ENCODE data around the gene RPS6KA3. TPM values are rescaled to one million over a fixed set of nuclear protein-coding genes. Genes with fewer than 3 reads are reported as not detected.
"Not testable (repeated sequence)": the region's sequence is repeated elsewhere in the genome, so short reads cannot be mapped to it uniquely, and the experiment has no call there.

RPS6KA3 gene
- total and polyA plus RNA-seq, 5 donors from 2014 or later = 18.3 to 56.1 (median 23.7) TPM

DNA sequence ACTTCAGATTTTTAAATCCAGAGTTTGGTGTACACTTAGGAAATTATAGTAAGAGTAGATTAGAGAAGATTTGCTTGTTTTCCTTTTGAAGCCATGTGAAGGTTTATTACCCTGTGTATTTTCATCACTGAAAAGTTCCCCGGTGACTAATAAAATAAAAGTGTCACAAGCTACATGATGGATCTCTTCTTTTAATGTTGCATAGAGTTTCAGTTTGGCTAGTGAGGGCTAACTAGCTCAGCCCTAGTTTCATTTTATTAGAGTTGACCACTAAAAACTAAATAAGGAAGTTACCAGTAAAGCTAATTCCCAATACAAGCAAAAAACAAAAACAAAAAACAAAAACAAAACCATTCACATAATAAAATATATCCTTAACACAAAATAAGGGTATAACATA lies 139.9 kb downstream of the RPS6KA3 start:
- not testable (repeated sequence) for H3K27ac ChIP-seq (ENCODE audit: insufficient read depth, low read length, poor library complexity, severe bottlenecking); H3K4me3 ChIP-seq (ENCODE audit: low read depth, low read length); H3K9me3 Mint-ChIP-seq; H3K9me3 ChIP-seq (ENCODE audit: control insufficient read depth in 2 of 2, low read length in 2 of 2); H3K27me3 ChIP-seq (ENCODE audit: control insufficient read depth, insufficient read depth, low read length); DNase-seq; H3K27ac Mint-ChIP-seq; H3K4me1 ChIP-seq (ENCODE audit: control insufficient read depth, insufficient read depth, low read length, poor library complexity, severe bottlenecking); ATAC-seq (ENCODE audit: low read depth in 2 of 2); H3K4me1 Mint-ChIP-seq; H3K27me3 Mint-ChIP-seq; H3K4me3 Mint-ChIP-seq
- H3K36me3 Mint-ChIP-seq = peaks cover 18% of the 10 kb centered on the region
- peaks cover 33% of the 10 kb centered on the region for H3K36me3 ChIP-seq (ENCODE audit: control insufficient read depth, insufficient read depth, low read length)

DNA sequence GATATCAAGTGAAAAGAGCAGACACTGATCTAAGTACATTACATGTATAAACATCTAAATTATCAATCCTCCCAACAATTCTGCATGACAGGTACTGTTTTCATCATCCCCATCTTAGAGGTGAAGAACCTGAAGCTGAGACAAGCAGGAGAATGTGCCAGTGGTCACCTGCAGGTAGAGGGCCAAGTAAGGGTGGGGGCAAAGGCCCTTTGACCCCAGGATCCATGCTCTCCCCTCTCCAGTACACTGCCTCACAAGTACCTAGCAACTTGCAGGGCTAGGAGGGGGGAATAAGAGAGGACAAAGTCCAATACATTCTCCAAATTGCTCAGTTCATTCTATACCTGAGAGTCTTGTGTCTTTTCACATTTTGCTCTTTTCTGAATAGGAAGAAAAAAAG lies 141.7 kb downstream of the RPS6KA3 start:
- no peak overlapping the region for H3K27ac ChIP-seq (ENCODE audit: insufficient read depth, low read length, poor library complexity, severe bottlenecking)
- no peaks in the 10 kb centered on the region for H3K9me3 Mint-ChIP-seq

DNA sequence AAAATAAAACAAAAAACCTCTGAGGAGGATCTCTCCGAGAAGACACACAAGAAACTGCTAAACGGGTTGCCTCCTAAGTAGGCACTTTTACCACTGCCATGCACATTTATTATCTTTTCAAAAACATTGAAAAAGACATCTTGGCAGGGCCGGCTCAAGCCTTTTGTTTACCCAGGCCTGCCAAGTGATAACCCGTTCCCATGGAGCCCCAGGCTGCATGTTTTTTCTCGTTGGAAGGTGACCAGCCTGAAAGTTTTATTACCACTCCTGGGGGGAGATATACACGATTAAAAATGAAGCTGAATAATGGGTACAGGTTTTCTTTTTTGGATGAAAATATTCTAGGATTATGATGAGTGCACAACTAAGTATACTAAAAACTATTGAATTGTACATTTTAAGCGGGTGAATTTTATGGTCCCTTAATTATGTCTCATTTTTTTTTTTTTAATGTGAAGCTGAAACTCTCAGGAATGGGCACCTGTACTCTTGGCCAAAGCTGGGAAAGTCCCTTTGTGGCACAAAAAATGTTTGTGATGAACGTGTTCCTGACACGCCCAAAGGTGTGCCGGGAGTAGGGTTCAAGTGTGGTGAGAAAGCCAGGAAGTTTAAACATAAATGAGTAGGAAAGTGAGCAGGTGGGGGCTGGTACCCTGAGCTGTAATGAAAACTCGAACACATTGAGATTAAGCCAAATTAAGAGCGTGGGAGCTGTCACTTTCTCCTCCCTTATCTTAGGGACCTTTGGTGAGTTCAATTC lies 148.5 kb downstream of the RPS6KA3 start:
- H3K27ac Mint-ChIP-seq = no peak overlapping the region
- Histone ChIP-seq H3K27ac (ENCODE audit: insufficient read depth, low read length, poor library complexity, severe bottlenecking) (no peak overlapping the region), H3K27me3 (ENCODE audit: control insufficient read depth, insufficient read depth, low read length) (peaks cover 6% of the 10 kb centered on the region), H3K9me3 (ENCODE audit: control insufficient read depth in 2 of 2, low read length in 2 of 2) (no peaks in the 10 kb centered on the region), H3K4me3 (ENCODE audit: low read depth, low read length) (no peak overlapping the region), H3K36me3 (ENCODE audit: control insufficient read depth, insufficient read depth, low read length) (no peaks in the 10 kb centered on the region), H3K4me1 (ENCODE audit: control insufficient read depth, insufficient read depth, low read length, poor library complexity, severe bottlenecking) (peaks cover 4% of the 10 kb centered on the region)
- peaks cover 0 to 5% (median 2%) of the 10 kb centered on the region in 4 donors for H3K4me1 Mint-ChIP-seq
- no peaks in the 10 kb centered on the region for H3K9me3 Mint-ChIP-seq
- no peak overlapping the region for H3K4me3 Mint-ChIP-seq
- DNase-seq (no peak), ATAC-seq (ENCODE audit: low read depth in 2 of 2) (no peak)
- peaks cover 8% of the 10 kb centered on the region for H3K27me3 Mint-ChIP-seq
- H3K36me3 Mint-ChIP-seq = no peaks in the 10 kb centered on the region

More for the DNA sequence above, 141.7 kb downstream of the RPS6KA3 start:
- Mint-ChIP-seq H3K36me3 (peaks cover 14% of the 10 kb centered on the region), H3K4me3 (no peak overlapping the region), H3K27ac (peak overlapping the region in 1 of 3 donors; percentile 29), H3K27me3 (no peaks in the 10 kb centered on the region), H3K4me1 (peaks cover 0 to 4% (median 0%) of the 10 kb centered on the region in 4 donors)
- Histone ChIP-seq H3K27me3 (ENCODE audit: control insufficient read depth, insufficient read depth, low read length) (no peaks in the 10 kb centered on the region), H3K4me3 (ENCODE audit: low read depth, low read length) (no peak overlapping the region), H3K9me3 (ENCODE audit: control insufficient read depth in 2 of 2, low read length in 2 of 2) (no peaks in the 10 kb centered on the region), H3K4me1 (ENCODE audit: control insufficient read depth, insufficient read depth, low read length, poor library complexity, severe bottlenecking) (no peaks in the 10 kb centered on the region), H3K36me3 (ENCODE audit: control insufficient read depth, insufficient read depth, low read length) (peaks cover 20% of the 10 kb centered on the region)
- ATAC-seq (ENCODE audit: low read depth in 2 of 2) = no peak
- DNase-seq = no peak

DNA sequence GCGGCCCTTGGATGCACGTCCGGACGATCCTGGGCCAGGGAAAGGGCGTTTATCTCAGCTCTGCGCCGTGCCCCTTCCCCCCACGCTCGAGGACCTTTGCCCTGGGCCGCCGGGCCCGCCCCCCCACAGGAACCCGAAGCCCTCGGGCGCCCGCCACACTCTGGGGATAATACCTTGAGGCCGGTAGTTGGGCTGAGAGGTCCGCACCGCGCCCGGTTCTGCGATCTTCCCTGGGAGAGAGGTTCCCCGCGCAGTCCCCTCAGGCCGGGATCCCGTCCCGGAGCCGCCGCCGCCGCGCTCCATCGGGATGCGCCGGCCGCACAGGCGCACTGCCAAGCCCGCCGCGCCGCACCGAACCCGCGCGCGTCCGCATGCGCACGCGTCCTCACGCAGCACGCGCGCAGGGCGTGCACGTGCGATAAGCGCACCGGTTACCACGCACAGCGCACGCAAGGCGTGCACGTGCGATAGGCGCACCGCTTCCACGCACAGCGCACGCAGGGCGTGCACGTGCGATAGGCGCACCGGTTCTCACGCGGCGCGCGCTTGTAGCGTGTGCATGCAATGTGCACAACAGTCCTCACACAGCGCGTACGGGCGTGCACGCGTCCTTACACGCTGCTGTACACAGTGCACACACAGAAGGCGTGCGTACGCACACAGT lies 150.0 kb downstream of the RPS6KA3 start, which contains the start of gene MAP7D2:
TSS of gene MAP7D2 (minus strand) at position 331 of the 664 bp plus-strand sequence. CDS start at position 303, 28 bp downstream.
- Histone ChIP-seq H3K9me3 (ENCODE audit: control insufficient read depth in 2 of 2, low read length in 2 of 2) (no peaks in the 10 kb centered on the region), H3K27me3 (ENCODE audit: control insufficient read depth, insufficient read depth, low read length) (peaks cover 6% of the 10 kb centered on the region), H3K27ac (ENCODE audit: insufficient read depth, low read length, poor library complexity, severe bottlenecking) (no peak within 1 kb of the TSS), H3K4me3 (ENCODE audit: low read depth, low read length) (no peak within 1 kb of the TSS), H3K4me1 (ENCODE audit: control insufficient read depth, insufficient read depth, low read length, poor library complexity, severe bottlenecking) (peaks cover 4% of the 10 kb centered on the region), H3K36me3 (ENCODE audit: control insufficient read depth, insufficient read depth, low read length) (no peaks in the 10 kb centered on the region)
- no peaks in the 10 kb centered on the region for H3K9me3 Mint-ChIP-seq
- ATAC-seq (ENCODE audit: low read depth in 2 of 2) (no peak), DNase-seq (peak in 1 of 3 donors; percentile 11)
- peak within 1 kb of the TSS in 1 of 3 donors; percentile 47 for H3K27ac Mint-ChIP-seq
- no peaks in the 10 kb centered on the region for H3K36me3 Mint-ChIP-seq
- H3K27me3 Mint-ChIP-seq = peaks cover 8% of the 10 kb centered on the region
- peaks cover 0 to 5% (median 0%) of the 10 kb centered on the region in 4 donors for H3K4me1 Mint-ChIP-seq
- H3K4me3 Mint-ChIP-seq = peak within 1 kb of the TSS in 1 of 4 donors; percentile 38

DNA sequence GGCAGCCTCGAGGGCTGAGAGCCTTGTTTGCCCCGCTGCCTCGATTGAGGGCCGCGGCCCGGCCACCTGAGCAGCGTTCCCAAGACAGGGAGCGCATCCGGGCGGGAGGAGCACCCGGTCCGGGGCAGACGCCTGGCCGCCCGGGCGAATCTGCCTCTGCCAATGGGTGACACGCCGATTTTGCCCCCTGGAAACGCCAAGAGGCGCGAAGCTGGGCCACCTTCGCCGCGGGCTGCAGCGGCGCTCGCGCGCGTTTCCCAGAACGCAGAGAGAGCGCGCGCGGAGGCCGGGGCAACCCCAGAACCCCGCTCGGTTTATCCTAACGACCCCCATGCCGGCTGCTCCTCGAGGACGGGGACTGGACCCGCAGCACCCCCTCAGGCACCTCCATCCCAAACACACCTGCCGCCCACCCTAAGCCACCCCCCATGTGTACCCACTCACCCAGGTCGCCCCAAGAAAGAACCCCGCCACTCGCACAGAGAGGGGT lies 150.6 kb downstream of the RPS6KA3 start:
- ATAC-seq (ENCODE audit: low read depth in 2 of 2) (no peak), DNase-seq (no peak)
- Histone ChIP-seq H3K27ac (ENCODE audit: insufficient read depth, low read length, poor library complexity, severe bottlenecking) (no peak overlapping the region), H3K9me3 (ENCODE audit: control insufficient read depth in 2 of 2, low read length in 2 of 2) (no peaks in the 10 kb centered on the region), H3K36me3 (ENCODE audit: control insufficient read depth, insufficient read depth, low read length) (no peaks in the 10 kb centered on the region), H3K27me3 (ENCODE audit: control insufficient read depth, insufficient read depth, low read length) (peaks cover 6% of the 10 kb centered on the region), H3K4me3 (ENCODE audit: low read depth, low read length) (no peak overlapping the region), H3K4me1 (ENCODE audit: control insufficient read depth, insufficient read depth, low read length, poor library complexity, severe bottlenecking) (peaks cover 4% of the 10 kb centered on the region)
- H3K4me1 Mint-ChIP-seq = peaks cover 0 to 5% (median 0%) of the 10 kb centered on the region in 4 donors
- peak overlapping the region in 1 of 4 donors; percentile 38 for H3K4me3 Mint-ChIP-seq
- no peaks in the 10 kb centered on the region for H3K9me3 Mint-ChIP-seq
- no peaks in the 10 kb centered on the region for H3K36me3 Mint-ChIP-seq
- peak overlapping the region in 1 of 3 donors; percentile 47 for H3K27ac Mint-ChIP-seq
- H3K27me3 Mint-ChIP-seq = peaks cover 8% of the 10 kb centered on the region

DNA sequence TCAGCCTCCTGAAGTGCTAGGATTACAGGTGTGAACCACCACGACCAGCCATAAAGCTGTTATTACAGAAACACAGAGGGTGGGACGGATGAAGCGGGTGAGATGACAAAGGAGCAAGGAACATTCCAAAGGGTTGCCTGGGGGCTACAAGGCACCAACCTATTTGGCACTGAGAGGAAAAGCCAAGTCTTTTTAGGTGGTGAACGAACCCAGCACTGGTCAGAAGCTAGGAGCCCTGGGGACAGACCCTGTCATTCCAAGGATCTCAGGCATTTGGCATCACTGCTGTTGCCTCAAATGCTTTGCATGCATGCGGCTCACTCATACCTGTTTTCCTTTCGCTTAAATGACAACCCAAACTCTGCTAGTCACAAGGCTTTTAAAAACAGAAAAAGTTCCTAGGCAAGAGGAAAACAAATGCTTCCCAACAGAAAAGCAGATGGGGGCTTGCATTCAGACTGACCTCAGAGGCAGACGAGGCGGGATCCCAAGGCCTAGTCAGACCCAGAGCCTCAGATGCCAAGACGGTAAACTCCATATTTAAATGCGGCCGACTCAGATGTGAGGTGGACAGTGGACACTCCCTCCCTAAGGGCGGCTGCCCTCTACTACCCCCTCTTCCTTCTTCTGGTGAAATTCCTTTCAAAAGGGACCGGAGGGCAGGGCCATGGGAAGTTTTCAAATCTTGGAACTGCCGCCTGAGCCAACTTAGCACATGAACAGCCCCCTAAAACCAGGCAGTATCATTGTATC lies 154.5 kb downstream of the RPS6KA3 start:
- Histone ChIP-seq H3K9me3 (ENCODE audit: control insufficient read depth in 2 of 2, low read length in 2 of 2) (no peaks in the 10 kb centered on the region), H3K27ac (ENCODE audit: insufficient read depth, low read length, poor library complexity, severe bottlenecking) (no peak overlapping the region), H3K36me3 (ENCODE audit: control insufficient read depth, insufficient read depth, low read length) (no peaks in the 10 kb centered on the region), H3K4me3 (ENCODE audit: low read depth, low read length) (no peak overlapping the region), H3K4me1 (ENCODE audit: control insufficient read depth, insufficient read depth, low read length, poor library complexity, severe bottlenecking) (peaks cover 4% of the 10 kb centered on the region), H3K27me3 (ENCODE audit: control insufficient read depth, insufficient read depth, low read length) (peaks cover 6% of the 10 kb centered on the region)
- H3K4me3 Mint-ChIP-seq = no peak overlapping the region
- no peaks in the 10 kb centered on the region for H3K9me3 Mint-ChIP-seq
- H3K4me1 Mint-ChIP-seq = no peaks in the 10 kb centered on the region
- no peak overlapping the region for H3K27ac Mint-ChIP-seq
- peaks cover 8% of the 10 kb centered on the region for H3K27me3 Mint-ChIP-seq
- DNase-seq = no peak
- ATAC-seq (ENCODE audit: low read depth in 2 of 2) = no peak
- H3K36me3 Mint-ChIP-seq = no peaks in the 10 kb centered on the region

DNA sequence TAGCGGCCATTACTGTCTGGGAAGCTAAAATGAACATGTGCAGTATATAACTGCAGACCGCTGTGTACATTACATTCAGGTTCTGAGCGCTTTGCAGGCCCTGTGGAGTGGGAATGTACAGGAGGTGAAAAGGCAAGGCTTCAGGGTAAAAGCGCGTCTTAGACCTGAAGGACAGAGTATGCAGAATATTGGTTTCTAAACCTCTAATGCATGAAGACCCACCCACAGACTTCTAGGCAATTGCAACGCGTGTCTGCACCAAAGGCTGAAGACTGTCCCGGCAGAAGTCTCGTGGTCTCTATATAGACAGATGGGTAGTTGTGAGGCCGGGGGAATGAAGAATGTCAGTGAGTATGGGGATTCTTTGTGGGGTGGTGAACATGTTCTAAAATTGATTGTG lies 155.4 kb downstream of the RPS6KA3 start:
- DNase-seq (no peak), ATAC-seq (ENCODE audit: low read depth in 2 of 2) (no peak)
- H3K36me3 Mint-ChIP-seq = no peaks in the 10 kb centered on the region
- no peaks in the 10 kb centered on the region for H3K4me1 Mint-ChIP-seq
- no peaks in the 10 kb centered on the region for H3K36me3 ChIP-seq (ENCODE audit: control insufficient read depth, insufficient read depth, low read length)
- H3K4me3 Mint-ChIP-seq = no peak overlapping the region
- H3K27me3 ChIP-seq (ENCODE audit: control insufficient read depth, insufficient read depth, low read length) = peaks cover 6% of the 10 kb centered on the region
- no peak overlapping the region for H3K4me3 ChIP-seq (ENCODE audit: low read depth, low read length)
- no peak overlapping the region for H3K27ac Mint-ChIP-seq
- peaks cover under 1% of the 10 kb centered on the region for H3K4me1 ChIP-seq (ENCODE audit: control insufficient read depth, insufficient read depth, low read length, poor library complexity, severe bottlenecking)
- H3K27ac ChIP-seq (ENCODE audit: insufficient read depth, low read length, poor library complexity, severe bottlenecking) = no peak overlapping the region
- peaks cover 9% of the 10 kb centered on the region for H3K27me3 Mint-ChIP-seq
- H3K9me3 ChIP-seq (ENCODE audit: control insufficient read depth in 2 of 2, low read length in 2 of 2) = no peaks in the 10 kb centered on the region
- H3K9me3 Mint-ChIP-seq = no peaks in the 10 kb centered on the region

Data from CD4-positive, CD25-positive, alpha-beta regulatory T cell (primary cell).